CD14-positive monocyte (primary cell): ENCODE measurements around the gene ERC1. TPM values are rescaled to one million over a fixed set of nuclear protein-coding genes. Genes with fewer than 3 reads are reported as not detected.

Experiments used
- DNase-seq, 3 donors: peaks; one replicate each; pipeline ENCODE4 v3.0.0-alpha.2; 2011 to 2022
- H2AFZ ChIP-seq: 2 replicates; pipeline ENCODE4 v1.6.0; 2012; ENCODE audit warnings: mild to moderate bottlenecking, low read depth, low read length, inconsistent platforms; ENCODE audit not compliant: insufficient read depth, poor library complexity, severe bottlenecking
- H3K27ac ChIP-seq, 2 donors: 1 replicate in 1 of 2; 2 replicates in 1 of 2; pipeline ENCODE4 v1.5.1; 2012 to 2013; ENCODE audit warnings: low read length in 2 of 2, control low read depth in 1 of 2, inconsistent platforms in 1 of 2, low read depth in 1 of 2, mild to moderate bottlenecking in 1 of 2
- H3K27me3 ChIP-seq, 2 donors: one replicate each; pipeline versions ENCODE4 v1.6.0 to v1.6.1; 2011 to 2013; ENCODE audit warnings: low read length in 2 of 2; ENCODE audit not compliant: control insufficient read depth in 2 of 2, insufficient read depth in 2 of 2
- H3K36me3 ChIP-seq, 2 donors: replicated peaks in 1 of 2; 1 replicate in 1 of 2; 2 replicates in 1 of 2; pipeline versions ENCODE4 v1.5.1 to v1.6.1; 2012 to 2013; ENCODE audit warnings: low read length in 2 of 2, control low read depth in 1 of 2, inconsistent platforms in 1 of 2, mild to moderate bottlenecking in 1 of 2; ENCODE audit not compliant: insufficient read depth in 2 of 2, control insufficient read depth in 1 of 2
- H3K4me1 ChIP-seq, 2 donors: 1 replicate in 1 of 2; 2 replicates in 1 of 2; pipeline versions ENCODE4 v1.5.1 to v1.6.1; 2012 to 2013; ENCODE audit warnings: low read length in 2 of 2, control low read depth in 1 of 2, inconsistent platforms in 1 of 2, mild to moderate bottlenecking in 1 of 2, moderate library complexity in 1 of 2; ENCODE audit not compliant: insufficient read depth in 2 of 2, control insufficient read depth in 1 of 2
- H3K4me2 ChIP-seq: replicated peaks from 2 replicates; pipeline ENCODE3; 2012; ENCODE audit warnings: low read length, moderate library complexity, mild to moderate bottlenecking; ENCODE audit not compliant: poor library complexity, severe bottlenecking; ENCODE audit errors: extremely low read depth
- H3K4me3 ChIP-seq, 3 experiments: fragments of 200-600 bp in 1 of 3; sonication (generic) in 1 of 3; replicated peaks in 1 of 3; 1 replicate in 2 of 3; 2 replicates in 1 of 3; pipeline ENCODE4 v1.5.1; 2011 to 2013; ENCODE audit warnings: low read length in 3 of 3, mild to moderate bottlenecking in 3 of 3, control low read depth in 2 of 3, low read depth in 2 of 3, inconsistent platforms in 1 of 3, moderate library complexity in 1 of 3
- H3K79me2 ChIP-seq: 2 replicates; pipeline ENCODE4 v1.6.0; 2012; ENCODE audit warnings: mild to moderate bottlenecking, control low read depth, inconsistent platforms, low read length, moderate library complexity; ENCODE audit not compliant: insufficient read depth
- H3K9ac ChIP-seq: 2 replicates; pipeline ENCODE4 v1.6.0; 2017; ENCODE audit warnings: low read length, mild to moderate bottlenecking; ENCODE audit not compliant: insufficient read depth, poor library complexity, severe bottlenecking
- H3K9me3 ChIP-seq, 2 donors: replicated peaks in 1 of 2; 1 replicate in 1 of 2; 2 replicates in 1 of 2; pipeline versions ENCODE4 v1.5.1 to v1.6.1; 2012 to 2013; ENCODE audit warnings: low read length in 2 of 2, control low read depth in 1 of 2; ENCODE audit not compliant: control insufficient read depth in 1 of 2, insufficient read depth in 1 of 2
- H4K20me1 ChIP-seq: 2 replicates; pipeline ENCODE4 v1.6.0; 2012; ENCODE audit warnings: mild to moderate bottlenecking, low read length, control low read depth, moderate library complexity; ENCODE audit not compliant: insufficient read depth
- H3K27ac Mint-ChIP-seq, 7 donors: one replicate each; pipeline ENCODE4 v1.8.0; 2020; ENCODE audit warnings: mild to moderate bottlenecking in 7 of 7, mixed read lengths in 7 of 7, moderate library complexity in 6 of 7, inconsistent platforms in 2 of 7
- H3K27me3 Mint-ChIP-seq, 3 donors: one replicate each; pipeline ENCODE4 v1.8.0; 2021 to 2022; ENCODE audit warnings: low read depth in 3 of 3, mild to moderate bottlenecking in 3 of 3, mixed read lengths in 3 of 3, moderate library complexity in 3 of 3, inconsistent platforms in 1 of 3
- H3K36me3 Mint-ChIP-seq, 2 donors: one replicate each; pipeline ENCODE4 v1.8.0; 2020; ENCODE audit warnings: mixed read lengths in 2 of 2, inconsistent platforms in 1 of 2, mild to moderate bottlenecking in 1 of 2
- H3K4me1 Mint-ChIP-seq: one replicate; pipeline ENCODE4 v1.8.0; 2020; ENCODE audit warnings: mild to moderate bottlenecking, mixed read lengths
- H3K4me3 Mint-ChIP-seq, 2 donors: one replicate each; pipeline ENCODE4 v1.8.0; 2020; ENCODE audit warnings: mild to moderate bottlenecking in 2 of 2, mixed read lengths in 2 of 2, moderate library complexity in 1 of 2
- H3K9me3 Mint-ChIP-seq, 7 donors: one replicate each; pipeline ENCODE4 v1.8.0; 2020 to 2022; ENCODE audit warnings: mixed read lengths in 7 of 7, mild to moderate bottlenecking in 6 of 7, moderate library complexity in 6 of 7, inconsistent platforms in 2 of 7
- CTCF ChIP-seq: fragments of 200-600 bp; IDR thresholded peaks from one replicate; pipeline ENCODE4 v1.8.0; 2022; ENCODE audit warnings: antibody characterized with exemption, mild to moderate bottlenecking
- whole genome bisulfite sequencing: methylation state at CpG from one replicate; pipeline ENCODE4 v1.1.5; 2013; ENCODE audit warnings: missing lambda C conversion rate; ENCODE audit not compliant: insufficient coverage; 5-methylcytosine and 5-hydroxymethylcytosine counted together
- intact Hi-C, 2 donors: fragments of 100-400 bp; cut with micrococcal nuclease; formaldehyde crosslinking; loops; one replicate each; pipeline versions ENCODE4 v1.15.0 to v1.15.1; 2023
- polyA plus RNA-seq, 3 donors: library from polyadenylated mRNA; depleted of rRNA in 1 of 3; unstranded in 2 of 3; stranded (reverse) in 1 of 3; fragments of 300-500 nt in 2 of 3; fragments of >200 nt in 1 of 3; fragmentation: Illumina TruSeq in 2 of 3; gene quantifications; 1 replicate in 2 of 3; 2 replicates in 1 of 3; pipeline ENCODE4 v1.2.3, GENCODE V29; 2012 to 2021

The ERC1 gene
- polyA plus RNA-seq, 3 donors: 4.0 to 14.3 (median 5.1) TPM

- Histone ChIP-seq H3K27ac (no peak overlapping the region), H3K4me2 (no peak overlapping the region), H3K27me3 (peaks cover 6 to 23% of the 10 kb centered on the region in 2 donors), H3K79me2 (no peaks in the 10 kb centered on the region), H4K20me1 (no peaks in the 10 kb centered on the region), H3K9me3 (peaks cover 4 to 9% of the 10 kb centered on the region in 2 donors), H3K36me3 (no peaks in the 10 kb centered on the region), H3K9ac (no peak overlapping the region), H2AFZ (no peak overlapping the region), H3K4me1 (no peaks in the 10 kb centered on the region), H3K4me3 (no peak overlapping the region)
- Mint-ChIP-seq H3K4me1 (no peaks in the 10 kb centered on the region), H3K27ac (no peak overlapping the region), H3K4me3 (no peak overlapping the region), H3K36me3 (no peaks in the 10 kb centered on the region), H3K9me3 (peaks cover 0 to 14% (median 10%) of the 10 kb centered on the region in 7 donors), H3K27me3 (peaks cover 31 to 58% (median 40%) of the 10 kb centered on the region in 3 donors)
- DNase-seq: no peak
- WGBS: no CpG with 5 or more reads among the region's 5 CpGs
- intact Hi-C loops: no loop called here
- TF ChIP-seq CTCF: no peak
Observed at GRCh38 chr12:1519642-1520041, 528.6 kb downstream of the ERC1 start.

- Histone ChIP-seq H3K9ac (no peak overlapping the region), H3K4me3 (no peak overlapping the region), H3K27me3 (peaks cover 12 to 48% of the 10 kb centered on the region in 2 donors), H3K27ac (no peak overlapping the region), H3K9me3 (no peaks in the 10 kb centered on the region), H3K4me2 (no peak overlapping the region), H3K36me3 (no peaks in the 10 kb centered on the region), H3K79me2 (no peaks in the 10 kb centered on the region), H2AFZ (no peak overlapping the region), H3K4me1 (no peaks in the 10 kb centered on the region), H4K20me1 (no peaks in the 10 kb centered on the region)
- no peak for DNase-seq
- TF ChIP-seq CTCF: no peak
- Mint-ChIP-seq H3K9me3 (peaks cover 0 to 4% (median 0%) of the 10 kb centered on the region in 7 donors), H3K4me1 (no peaks in the 10 kb centered on the region), H3K27ac (no peak overlapping the region), H3K36me3 (no peaks in the 10 kb centered on the region), H3K27me3 (peaks cover 59 to 76% (median 64%) of the 10 kb centered on the region in 3 donors), H3K4me3 (no peak overlapping the region)
- WGBS: 93% methylated on average over 8 of the region's 8 CpGs
- intact Hi-C loops: no loop called here
Observed at GRCh38 chr12:1523046-1523445, 532.0 kb downstream of the ERC1 start.
